Loucy (cell line): ENCODE data around the gene PLXNA3.

Experiments used
- H2AFZ ChIP-seq: fragments of 200-600 bp; sonication (generic); 2 replicates; pipeline ENCODE4 v1.6.0; 2016; ENCODE audit warnings: antibody characterized with exemption, mild to moderate bottlenecking, low read length, moderate library complexity
- H3F3A ChIP-seq: fragments of 200-600 bp; 2 replicates; pipeline ENCODE4 v1.6.0; 2016; ENCODE audit warnings: antibody characterized with exemption, low read depth, mild to moderate bottlenecking
- H3K27me3 ChIP-seq: fragments of 200-600 bp; sonication (generic); 2 replicates; pipeline ENCODE4 v1.6.1; 2014; ENCODE audit warnings: low read length, mild to moderate bottlenecking; ENCODE audit not compliant: insufficient read depth, poor library complexity, severe bottlenecking
- H3K36me3 ChIP-seq: fragments of 200-600 bp; sonication (generic); 2 replicates; pipeline ENCODE4 v1.6.1; 2016; ENCODE audit warnings: low read length; ENCODE audit not compliant: insufficient read depth
- H3K4me1 ChIP-seq: fragments of 200-600 bp; sonication (generic); 2 replicates; pipeline ENCODE4 v1.5.1; 2014; ENCODE audit warnings: low read length, mild to moderate bottlenecking; ENCODE audit not compliant: insufficient read depth, poor library complexity, severe bottlenecking
- H3K4me2 ChIP-seq: fragments of 200-600 bp; sonication (generic); 2 replicates; pipeline ENCODE4 v1.6.0; 2014; ENCODE audit warnings: antibody characterized with exemption, low read length, low read depth, mild to moderate bottlenecking; ENCODE audit not compliant: poor library complexity, severe bottlenecking
- H3K4me3 ChIP-seq: fragments of 200-600 bp; sonication (generic); 2 replicates; pipeline ENCODE4 v1.5.1; 2014; ENCODE audit warnings: low read length, mild to moderate bottlenecking, mixed read lengths; ENCODE audit not compliant: poor library complexity, severe bottlenecking
- H3K79me2 ChIP-seq: fragments of 200-600 bp; sonication (generic); 2 replicates; pipeline ENCODE4 v1.6.1; 2014; ENCODE audit warnings: low read length; ENCODE audit not compliant: insufficient read depth
- H3K9ac ChIP-seq: fragments of 200-600 bp; sonication (generic); 2 replicates; pipeline ENCODE4 v1.6.0; 2014; ENCODE audit warnings: mild to moderate bottlenecking, low read depth, low read length, moderate library complexity; ENCODE audit not compliant: poor library complexity, severe bottlenecking
- H3K9me2 ChIP-seq: fragments of 200-600 bp; sonication (generic); replicated peaks from 2 replicates; pipeline ENCODE4 v1.6.1; 2016; ENCODE audit warnings: low read depth, low read length, mixed read lengths
- H3K9me3 ChIP-seq: fragments of 200-600 bp; sonication (generic); 2 replicates; pipeline ENCODE4 v1.6.1; 2014; ENCODE audit warnings: mild to moderate bottlenecking, antibody characterized with exemption, low read length, low read depth; ENCODE audit not compliant: insufficient read depth
- H4K20me1 ChIP-seq: fragments of 200-600 bp; sonication (generic); 2 replicates; pipeline ENCODE4 v1.6.0; 2014; ENCODE audit warnings: antibody characterized with exemption, low read length, mild to moderate bottlenecking; ENCODE audit not compliant: insufficient read depth, poor library complexity, severe bottlenecking
- CTCF ChIP-seq: fragments of 200-600 bp; sonication (generic); conservative IDR thresholded peaks from 2 replicates; pipeline ENCODE4 v1.5.1; 2014; ENCODE audit warnings: mild to moderate bottlenecking, antibody characterized with exemption, low read length
- EZH2phosphoT487 ChIP-seq: fragments of 200-600 bp; IDR thresholded peaks from 2 replicates; pipeline ENCODE4 v1.6.1; 2018; ENCODE audit warnings: antibody characterized with exemption, mild to moderate bottlenecking, moderate library complexity, borderline replicate concordance

Gene PLXNA3

GRCh38 chrX:154517101-154517781 lies 59.2 kb downstream of the PLXNA3 start:
- Histone ChIP-seq H4K20me1 (no peaks in the 10 kb centered on the region), H3K27me3 (no peaks in the 10 kb centered on the region), H3K4me2 (no peak overlapping the region), H3K36me3 (no peaks in the 10 kb centered on the region), H2AFZ (no peak overlapping the region), H3F3A (no peaks in the 10 kb centered on the region), H3K4me3 (no peak overlapping the region), H3K4me1 (no peaks in the 10 kb centered on the region), H3K9me2 (no peaks in the 10 kb centered on the region), H3K79me2 (peaks cover 8% of the 10 kb centered on the region; the same call in 1 of the 2 replicates), H3K9ac (no peak overlapping the region), H3K9me3 (no peaks in the 10 kb centered on the region)
- TF ChIP-seq EZH2phosphoT487 (no peak), CTCF (no peak)

- Histone ChIP-seq H3K4me1 (no peaks in the 10 kb centered on the region), H4K20me1 (no peaks in the 10 kb centered on the region), H3K79me2 (peaks cover 8% of the 10 kb centered on the region; the same call in 1 of the 2 replicates), H3K4me3 (no peak overlapping the region), H3K9ac (no peak overlapping the region), H3K36me3 (no peaks in the 10 kb centered on the region), H3K9me3 (no peaks in the 10 kb centered on the region), H3K4me2 (no peak overlapping the region), H3K27me3 (no peaks in the 10 kb centered on the region), H2AFZ (no peak overlapping the region), H3F3A (no peaks in the 10 kb centered on the region), H3K9me2 (no peaks in the 10 kb centered on the region)
- no peak for TF ChIP-seq EZH2phosphoT487
- no peak for TF ChIP-seq CTCF
These were observed 61.3 kb downstream of the PLXNA3 start for GRCh38 chrX:154519389-154519788.

- TF ChIP-seq CTCF: no peak
- TF ChIP-seq EZH2phosphoT487: no peak
- Histone ChIP-seq H2AFZ (no peak overlapping the region), H3K79me2 (no peaks in the 10 kb centered on the region), H3F3A (no peaks in the 10 kb centered on the region), H3K4me2 (no peak overlapping the region), H3K9me3 (no peaks in the 10 kb centered on the region), H3K4me3 (no peak overlapping the region), H4K20me1 (no peaks in the 10 kb centered on the region), H3K9me2 (no peaks in the 10 kb centered on the region), H3K9ac (no peak overlapping the region), H3K27me3 (no peaks in the 10 kb centered on the region), H3K36me3 (no peaks in the 10 kb centered on the region), H3K4me1 (peaks cover 17% of the 10 kb centered on the region)
These were observed 67.8 kb downstream of the PLXNA3 start for GRCh38 chrX:154525606-154526490.
